Measurements from ENCODE around the gene ZBTB7A. TPM values are rescaled to one million over a fixed set of nuclear protein-coding genes. Genes with fewer than 3 reads are reported as not detected.

Gene ZBTB7A
- total and polyA plus RNA-seq, 2 of the 4 experiments (the other 2 are of a cell fraction): 3.2 to 10.3 TPM

- ATAC-seq (ENCODE audit: low read depth): peak; percentile 8
- Histone ChIP-seq H2BK5ac (ENCODE audit: low read depth, low read length, poor library complexity, severe bottlenecking) (peak overlapping the region; percentile 14), H3K4ac (ENCODE audit: low read depth, low read length) (no peak overlapping the region), H3K9me3 (ENCODE audit: control insufficient read depth, insufficient read depth, low read length) (no peaks in the 10 kb centered on the region), H3K27me3 (ENCODE audit: control insufficient read depth, insufficient read depth, low read length) (no peaks in the 10 kb centered on the region), H3K36me3 (ENCODE audit: control insufficient read depth, insufficient read depth, low read length) (peaks cover 24% of the 10 kb centered on the region), H3K9me1 (ENCODE audit: insufficient read depth, low read length) (no peaks in the 10 kb centered on the region), H3K4me1 (ENCODE audit: control insufficient read depth, insufficient read depth, low read length) (peaks cover 24% of the 10 kb centered on the region), H2BK120ac (ENCODE audit: low read depth, low read length) (no peak overlapping the region), H3K14ac (replicated peaks; ENCODE audit: low read depth, low read length) (no peak overlapping the region), H2BK15ac (ENCODE audit: low read depth, low read length) (no peak overlapping the region), H3K4me3 (ENCODE audit: insufficient read depth, low read depth, low read length) (no peak overlapping the region), H3K23ac (ENCODE audit: low read depth, low read length) (peak overlapping the region; percentile 15; the same call in 1 of the 2 replicates), H4K91ac (ENCODE audit: insufficient read depth, low read depth, low read length) (no peak overlapping the region), H4K20me1 (ENCODE audit: insufficient read depth, low read length) (peaks cover 72% of the 10 kb centered on the region), H3K56ac (ENCODE audit: extremely low read depth, insufficient read depth, low read length) (no peak overlapping the region), H2AFZ (replicated peaks; ENCODE audit: low read length, poor library complexity) (no peak overlapping the region), H3K4me2 (ENCODE audit: low read depth, low read length) (peak overlapping the region; percentile 100), H4K5ac (ENCODE audit: low read depth, low read length) (no peak overlapping the region), H2BK20ac (ENCODE audit: low read depth, low read length) (no peak overlapping the region), H3K18ac (ENCODE audit: low read depth, low read length) (no peak overlapping the region), H2AK5ac (ENCODE audit: low read depth, low read length) (no peak overlapping the region), H2AK9ac (replicated peaks; ENCODE audit: low read depth, low read length, poor library complexity) (peak overlapping the region; percentile 33), H4K8ac (ENCODE audit: low read depth in 2 of 2, low read length in 2 of 2) (no peak overlapping the region), H3K9ac (ENCODE audit: low read depth, low read length) (0 out of 2 replicates have a peak overlapping the region, but pooled peaks have one; percentile 20), H3K27ac (ENCODE audit: insufficient read depth, low read length) (peak overlapping the region; percentile 17; the same call in 1 of the 2 replicates), H3K79me1 (ENCODE audit: low read depth in 1 of 2, low read length in 2 of 2) (peaks cover 33 to 78% of the 10 kb centered on the region in 2 experiments)
- WGBS, 2 experiments (ENCODE audit: extremely low coverage in 2 of 2, insufficient read length in 1 of 2): 56% methylated on average over 8 of the region's 24 CpGs; no CpG with 5 or more reads in 1 of the 2 experiments
- BruUV-seq (replicated peaks): no TSS peak
- ChIA-PET CTCF (no interaction called here), POLR2A (ENCODE audit: unreplicated experiment) (no interaction called here)
- in situ Hi-C loops (cut with MboI; ENCODE audit: low sequenced_read_pairs) (no loop called here), intact Hi-C loops (cut with micrococcal nuclease) (no loop called here), dilution Hi-C loops (cut with HindIII; ENCODE audit: low sequenced_read_pairs, unreplicated experiment) (no loop called here)
- TF ChIP-seq MXI1 (IDR thresholded peaks at IDR 0.05; ENCODE audit: borderline replicate concordance, low read depth, low read length) (peak; percentile 58; the same call in 1 of the 2 replicates), NFE2L2 (IDR thresholded peaks at IDR 0.05; ENCODE audit: low read depth, low read length) (no peak)
- peak; percentile 46 for DNase-seq
Measured at GRCh38 chr19:4009990-4010807, 56.5 kb downstream of the ZBTB7A start.
